COR-L47 (cell line): ENCODE measurements around the gene TNFRSF8.
"Not testable (repeated sequence)": the region's sequence is repeated elsewhere in the genome, so short reads cannot be mapped to it uniquely, and the experiment has no call there.

ENCODE experiments used
- DNase-seq: peaks from one replicate; lab custom pipeline; 2025; lab: John Stamatoyannopoulos, UW

TNFRSF8 gene

DNA sequence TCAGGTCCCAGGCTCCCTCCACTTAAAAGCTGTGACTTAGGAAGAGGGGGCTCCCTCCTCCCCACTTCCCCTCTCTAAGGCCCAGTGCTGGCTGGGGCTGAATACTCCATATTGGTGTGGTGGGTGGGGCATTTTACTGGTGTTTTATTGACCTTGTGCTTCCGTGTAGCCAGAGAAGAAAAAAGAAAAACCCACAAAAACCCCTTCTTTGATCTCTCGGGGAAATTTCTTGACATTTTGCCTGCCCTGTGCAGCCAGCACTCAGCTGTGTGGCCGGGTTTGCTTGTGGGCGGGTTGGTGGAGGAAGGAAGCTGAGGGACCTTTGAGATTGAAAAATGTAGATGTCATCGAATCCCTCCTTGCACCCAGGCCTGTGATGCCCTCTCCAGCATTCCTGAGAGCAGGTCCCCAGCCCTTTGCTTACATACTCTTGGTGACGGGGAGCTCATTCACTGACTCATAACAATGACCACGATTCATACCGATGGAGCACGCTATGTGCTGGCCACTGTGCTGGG lies 24.8 kb downstream of the TNFRSF8 start:
- no peak for DNase-seq

- no peak for DNase-seq
Observed at GRCh38 chr1:12088607-12089006, 25.5 kb downstream of the TNFRSF8 start.

DNA sequence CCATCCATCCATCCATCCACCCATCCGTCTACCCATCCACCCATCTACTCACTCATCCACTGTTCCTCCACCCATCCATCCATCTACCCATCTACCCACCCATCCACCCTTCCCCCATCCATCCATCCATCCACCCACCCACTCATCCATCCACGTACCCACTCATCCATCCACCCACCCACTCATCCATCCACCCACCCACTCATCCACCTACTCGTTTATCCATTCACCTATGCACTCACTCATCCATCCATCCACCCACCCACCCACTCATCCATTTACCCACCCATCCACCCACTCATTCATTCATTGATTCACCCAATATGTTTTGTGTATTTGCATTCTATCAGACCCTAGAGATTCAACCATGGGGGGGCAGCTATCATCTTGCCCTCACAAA lies 27.2 kb downstream of the TNFRSF8 start:
- no peak for DNase-seq

DNA sequence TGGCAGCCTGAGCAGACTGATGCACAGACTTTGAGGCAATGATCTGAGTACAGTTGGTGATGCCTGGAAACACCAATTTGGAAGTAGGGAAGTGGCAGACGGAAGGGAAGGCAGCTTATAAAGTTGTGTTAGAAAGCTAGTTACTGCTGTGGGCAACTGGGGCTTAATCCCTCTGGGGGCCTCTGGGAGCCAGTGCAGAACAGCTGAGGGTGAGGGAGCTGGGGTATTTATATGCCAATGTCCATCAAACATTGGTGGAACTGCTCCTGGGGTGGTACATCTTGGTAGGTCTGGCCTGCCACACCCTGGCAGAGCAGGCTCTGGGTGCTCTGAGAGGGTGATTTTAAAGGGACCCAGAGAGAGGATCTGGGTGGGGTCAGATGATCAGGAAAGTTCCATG lies 28.1 kb downstream of the TNFRSF8 start:
- DNase-seq = no peak

DNA sequence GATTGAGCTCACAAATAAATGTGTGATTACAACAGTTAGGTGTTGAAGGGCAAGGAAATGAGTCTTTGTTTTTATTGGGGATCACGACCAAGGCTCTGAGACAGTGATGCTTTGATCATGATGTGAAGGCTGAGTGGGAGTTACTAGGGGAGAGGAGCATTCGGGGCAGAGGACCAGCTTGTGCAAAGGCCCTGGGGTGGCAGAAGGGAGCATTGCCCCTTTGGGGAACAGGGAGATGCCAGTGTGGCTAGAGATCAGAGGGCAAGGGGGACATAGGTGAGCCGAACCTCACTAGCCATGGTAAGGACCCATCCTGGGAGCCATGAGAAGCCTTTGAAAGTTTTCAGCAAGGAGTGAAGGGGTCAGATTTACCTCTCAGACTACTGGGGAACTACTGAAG lies 31.1 kb downstream of the TNFRSF8 start:
- no peak for DNase-seq

GRCh38 chr1:12095452-12096263 lies 32.6 kb downstream of the TNFRSF8 start:
- DNase-seq = no peak

- DNase-seq = no peak
Observed at GRCh38 chr1:12096615-12097014, 33.5 kb downstream of the TNFRSF8 start.

GRCh38 chr1:12097321-12097720 lies 34.2 kb downstream of the TNFRSF8 start:
- no peak for DNase-seq

DNA sequence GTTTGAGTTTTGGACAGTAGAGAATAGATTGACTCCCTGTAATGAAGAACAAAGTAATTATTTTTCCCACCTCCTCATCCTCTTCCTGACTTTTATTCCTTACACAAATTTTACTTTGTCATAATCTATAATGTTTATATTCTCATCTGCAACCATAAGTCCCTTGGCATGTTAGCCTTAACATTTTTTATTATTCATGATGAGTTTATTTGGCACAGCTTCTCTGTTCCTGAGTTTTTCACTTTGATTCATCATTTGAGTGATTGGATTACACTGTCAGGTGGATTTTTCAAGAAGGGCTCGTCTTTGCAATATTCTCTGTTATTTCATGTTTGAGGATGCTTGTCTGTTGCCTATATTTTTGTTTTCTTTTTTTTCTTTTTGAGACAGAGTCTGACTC lies 35.7 kb downstream of the TNFRSF8 start:
- no peak for DNase-seq

- DNase-seq = no peak
Observed at GRCh38 chr1:12099610-12100009, 36.5 kb downstream of the TNFRSF8 start.

DNA sequence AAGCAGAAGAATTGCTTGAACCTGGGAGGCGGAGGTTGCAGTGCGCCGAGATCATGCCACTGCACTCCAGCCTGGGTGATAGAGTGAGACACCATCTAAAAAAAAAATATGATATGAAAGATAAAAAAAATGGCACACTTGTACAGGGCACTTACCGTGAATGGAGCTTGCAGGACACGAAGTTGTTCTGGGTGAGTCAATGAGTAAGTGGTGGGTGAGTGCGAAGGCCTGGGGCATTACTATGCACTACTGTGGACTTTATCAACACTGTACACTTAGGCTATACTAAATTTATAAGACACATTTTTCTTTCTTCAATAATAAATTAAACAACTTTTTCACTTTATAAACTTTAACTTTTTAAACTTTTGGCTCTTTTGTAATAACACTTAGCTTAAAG lies 37.0 kb downstream of the TNFRSF8 start:
- no peak for DNase-seq

DNA sequence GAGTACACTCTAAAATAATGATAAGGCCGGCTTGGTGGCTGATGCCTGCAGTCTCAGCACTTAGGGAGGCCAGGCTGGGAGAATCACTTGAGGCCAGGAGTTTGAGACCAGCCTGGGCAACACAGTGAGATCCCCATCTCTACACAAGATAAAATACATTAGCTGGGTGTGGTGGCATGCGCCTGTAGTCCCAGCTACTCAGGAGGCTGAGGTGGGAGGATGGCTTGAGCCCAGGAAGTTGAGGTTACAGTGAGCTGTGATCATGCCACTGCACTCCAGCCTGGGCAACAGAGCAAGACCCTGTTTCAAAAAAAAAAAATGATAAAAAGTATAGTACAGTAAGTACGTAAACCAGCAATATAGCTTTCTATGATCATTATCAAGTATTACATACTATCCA lies 38.0 kb downstream of the TNFRSF8 start:
- not testable (repeated sequence) for DNase-seq

DNA sequence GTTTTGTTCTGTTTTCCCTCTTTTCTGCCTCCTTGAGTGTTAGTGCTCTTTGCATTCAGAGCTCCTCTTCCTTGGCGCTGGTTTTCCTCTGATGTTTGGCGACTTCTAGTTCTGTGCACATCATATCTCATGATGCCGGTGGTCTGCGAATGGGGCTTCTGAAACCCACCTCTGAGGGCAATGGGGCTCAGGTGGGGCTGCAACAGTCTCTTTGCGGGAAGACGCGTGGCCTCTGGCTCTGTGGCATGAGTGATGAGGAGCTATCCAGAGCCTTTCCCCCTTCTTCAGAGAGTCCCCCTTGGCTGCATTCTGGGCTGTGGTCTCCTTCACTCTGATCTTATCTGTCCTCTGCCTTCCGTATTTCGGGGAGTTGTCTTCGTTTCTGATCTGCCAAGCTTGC lies 39.0 kb downstream of the TNFRSF8 start:
- DNase-seq = no peak

DNA sequence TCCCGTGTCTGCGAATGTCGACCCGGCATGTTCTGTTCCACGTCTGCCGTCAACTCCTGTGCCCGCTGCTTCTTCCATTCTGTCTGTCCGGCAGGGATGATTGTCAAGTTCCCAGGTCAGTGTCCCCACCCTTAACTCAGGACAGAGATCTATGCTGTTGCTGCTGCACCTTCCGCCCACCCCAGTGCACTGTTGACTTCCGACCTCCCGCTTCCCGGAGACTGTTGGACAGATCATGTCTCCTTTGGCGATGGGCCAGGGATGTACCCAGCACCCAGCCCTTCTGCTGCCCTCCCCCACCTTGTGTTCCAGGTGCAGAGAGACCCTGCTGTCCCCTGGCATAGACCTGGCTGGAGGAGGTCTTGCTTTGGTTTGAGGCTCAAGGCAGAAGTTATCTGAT lies 41.3 kb downstream of the TNFRSF8 start:
- no peak for DNase-seq

- no peak for DNase-seq
Observed at GRCh38 chr1:12106153-12106552, 43.0 kb downstream of the TNFRSF8 start.

DNA sequence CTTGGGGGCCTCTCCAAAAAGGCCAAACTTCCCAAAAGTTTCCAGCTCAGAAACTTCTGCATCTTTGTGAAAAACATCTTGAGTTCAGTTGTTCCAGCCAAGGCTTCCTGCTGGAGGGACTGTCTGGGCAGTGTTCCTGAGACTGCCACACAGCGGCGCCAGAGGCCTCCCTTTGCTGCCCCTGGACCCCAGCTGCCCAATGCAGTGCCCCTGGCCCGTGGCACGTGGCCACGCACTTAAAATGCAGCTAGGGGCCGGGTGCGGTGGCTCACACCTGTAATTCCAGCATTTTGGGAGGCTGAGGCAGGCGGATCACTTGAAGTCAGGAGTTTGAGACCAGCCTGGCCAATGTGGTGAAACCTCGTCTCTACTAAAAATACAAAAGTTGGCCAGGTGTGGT lies 43.8 kb downstream of the TNFRSF8 start:
- DNase-seq = not testable (repeated sequence)

DNA sequence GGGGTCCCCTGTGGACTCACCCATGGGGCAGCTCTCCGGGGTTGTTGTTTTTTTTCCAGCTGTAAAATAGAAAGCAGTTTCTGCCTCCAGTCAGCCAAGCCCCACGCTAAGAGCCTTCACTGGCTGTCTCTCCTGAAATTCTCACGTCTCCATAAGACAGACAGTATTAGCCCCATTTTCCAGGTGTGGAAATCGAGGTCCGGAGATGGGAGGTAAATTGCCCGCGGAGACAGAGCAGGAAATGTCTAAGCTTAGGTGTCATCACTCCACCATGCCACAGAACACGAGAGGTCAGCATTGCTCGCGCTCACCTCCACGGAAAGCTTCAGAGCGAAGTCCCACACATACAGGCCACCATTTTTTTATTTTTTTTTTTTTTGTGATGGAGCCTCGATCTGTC lies 44.6 kb downstream of the TNFRSF8 start:
- no peak for DNase-seq

DNA sequence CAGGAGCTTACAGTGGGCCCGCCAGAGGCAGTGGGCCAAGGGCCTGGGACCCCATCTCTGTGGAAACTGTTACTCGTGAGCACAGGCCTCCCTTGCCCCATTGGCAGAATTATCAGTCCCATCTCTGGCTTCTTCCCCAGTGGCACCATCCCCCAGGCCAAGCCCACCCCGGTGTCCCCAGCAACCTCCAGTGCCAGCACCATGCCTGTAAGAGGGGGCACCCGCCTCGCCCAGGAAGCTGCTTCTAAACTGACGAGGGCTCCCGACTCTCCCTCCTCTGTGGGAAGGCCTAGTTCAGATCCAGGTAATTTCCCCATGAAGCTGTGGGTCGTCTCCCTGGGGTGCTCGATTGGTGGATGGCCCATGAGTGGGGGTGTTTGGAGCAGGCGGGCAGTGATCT lies 46.8 kb downstream of the TNFRSF8 start:
- DNase-seq = no peak

DNA sequence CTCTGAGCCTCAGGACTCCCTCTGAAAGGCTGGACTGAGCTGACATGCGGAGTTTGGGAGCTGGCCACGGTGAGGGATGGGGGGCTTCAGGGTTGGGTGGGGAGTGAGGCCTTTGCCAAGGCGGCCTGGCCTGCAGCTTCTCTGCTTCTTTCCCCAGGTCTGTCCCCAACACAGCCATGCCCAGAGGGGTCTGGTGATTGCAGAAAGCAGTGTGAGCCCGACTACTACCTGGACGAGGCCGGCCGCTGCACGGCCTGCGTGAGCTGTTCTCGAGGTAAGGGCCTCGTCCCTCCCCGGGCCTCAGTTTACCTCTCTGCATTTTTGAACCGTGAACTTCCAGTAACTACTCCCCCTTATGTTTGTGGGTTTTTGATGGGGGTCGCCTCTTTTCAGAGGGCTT lies 48.6 kb downstream of the TNFRSF8 start:
- DNase-seq = no peak

GRCh38 chr1:12112711-12113161 lies 49.6 kb downstream of the TNFRSF8 start:
- no peak for DNase-seq

DNA sequence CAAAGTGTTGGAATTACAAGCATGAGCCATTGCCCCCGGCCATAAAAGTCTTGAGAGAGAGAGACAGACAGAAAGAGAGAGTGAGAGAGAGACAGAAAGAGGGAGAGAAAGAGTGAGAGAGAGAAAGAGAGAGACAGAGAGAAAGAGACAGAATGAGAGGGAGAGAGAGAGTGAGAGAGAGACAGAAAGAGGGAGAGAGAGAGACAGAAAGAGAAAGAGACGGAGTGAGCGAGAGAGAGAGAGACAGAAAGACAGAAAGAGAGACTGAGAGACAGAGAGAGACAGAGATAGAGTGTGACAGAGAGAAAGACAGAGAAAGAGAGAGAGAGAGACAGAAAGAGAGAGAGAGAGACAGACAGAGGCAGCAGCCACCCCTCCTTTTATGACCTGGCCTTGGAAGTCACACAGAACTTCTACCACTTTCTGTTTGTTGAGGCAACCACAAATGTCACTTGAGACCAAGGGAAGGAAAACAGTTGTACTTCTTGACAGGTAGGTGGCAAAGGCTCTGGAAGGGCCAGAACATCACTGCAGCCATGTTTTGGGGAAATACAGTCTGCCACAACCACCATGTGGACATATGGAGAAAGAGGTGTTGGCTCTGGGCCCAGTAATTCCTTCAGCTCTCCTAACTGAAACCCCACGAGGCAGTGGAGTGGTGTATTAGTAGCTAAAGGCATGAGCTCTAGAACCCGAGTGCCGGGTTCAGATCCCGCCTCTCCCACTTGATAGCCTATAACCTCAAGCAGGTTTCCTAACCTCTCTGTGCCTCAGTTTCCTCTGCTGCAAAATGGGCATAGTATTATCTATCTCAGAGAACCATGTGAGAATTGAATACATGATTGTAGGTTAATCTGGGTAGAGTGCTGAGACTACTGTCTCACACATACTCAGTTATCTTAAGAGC lies 50.6 kb downstream of the TNFRSF8 start:
- no peak for DNase-seq

DNA sequence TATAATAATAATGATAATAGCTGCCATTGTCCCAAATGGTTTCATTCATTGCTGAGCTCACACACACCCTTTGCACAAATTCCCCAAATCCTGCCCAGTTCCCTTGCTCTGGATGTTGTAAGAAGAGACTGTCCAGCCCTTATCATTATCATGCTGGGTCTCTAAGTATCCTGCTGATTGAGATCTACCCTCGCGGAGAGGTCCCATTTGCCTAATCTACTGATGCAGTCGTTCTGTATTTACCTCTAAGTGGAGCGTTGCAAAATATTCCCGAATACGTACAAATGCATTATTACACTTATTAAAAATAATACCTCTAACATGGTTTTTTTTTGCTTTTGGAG lies 51.2 kb downstream of the TNFRSF8 start:
- no peak for DNase-seq

DNA sequence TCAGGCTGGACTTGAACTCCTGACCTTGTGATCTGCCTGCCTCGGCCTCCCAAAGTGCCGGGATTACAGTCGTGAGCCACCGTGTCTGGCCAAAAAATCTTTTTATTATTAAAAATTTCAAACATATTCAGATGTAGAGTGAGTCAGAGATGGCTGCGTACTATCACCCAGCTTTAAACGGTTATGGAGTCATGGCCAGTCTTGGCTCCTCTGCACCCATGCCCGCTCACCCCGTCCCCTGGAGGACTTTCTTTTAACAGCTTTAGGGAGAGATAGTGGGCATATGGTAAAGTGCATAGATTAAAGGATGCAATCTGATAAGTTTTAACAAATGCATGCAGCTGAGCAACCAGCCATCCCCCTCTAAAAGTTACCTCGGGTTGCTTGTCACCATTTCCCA lies 51.8 kb downstream of the TNFRSF8 start:
- no peak for DNase-seq
